T1000 (cell line): ENCODE measurements around the gene SORCS2.

Experiments
- DNase-seq: peaks from one replicate; lab custom pipeline; 2025; ENCODE audit warnings: mixed read lengths; lab: John Stamatoyannopoulos, UW

The SORCS2 gene

GRCh38 chr4:7510066-7510465, 317.7 kb downstream of the SORCS2 start:
- DNase-seq: no peak

GRCh38 chr4:7510538-7510937, 318.2 kb downstream of the SORCS2 start:
- no peak for DNase-seq

GRCh38 chr4:7511525-7511924, 319.2 kb downstream of the SORCS2 start:
- DNase-seq: no peak

GRCh38 chr4:7512428-7512827, 320.1 kb downstream of the SORCS2 start:
- no peak for DNase-seq

- no peak for DNase-seq
Observed at GRCh38 chr4:7512946-7513345, 320.6 kb downstream of the SORCS2 start.

- peak; percentile 41 for DNase-seq
Observed at GRCh38 chr4:7513671-7514070, 321.3 kb downstream of the SORCS2 start.

GRCh38 chr4:7514281-7514680, 321.9 kb downstream of the SORCS2 start:
- no peak for DNase-seq

- no peak for DNase-seq
Observed at GRCh38 chr4:7514789-7515188, 322.5 kb downstream of the SORCS2 start.

GRCh38 chr4:7515390-7515902, 323.1 kb downstream of the SORCS2 start:
- DNase-seq: no peak

GRCh38 chr4:7516096-7516772, 323.9 kb downstream of the SORCS2 start:
- no peak for DNase-seq

- DNase-seq: no peak
Observed at GRCh38 chr4:7516773-7517144, 324.4 kb downstream of the SORCS2 start.

- DNase-seq: no peak
Observed at GRCh38 chr4:7518871-7519637, 326.7 kb downstream of the SORCS2 start.

- no peak for DNase-seq
Observed at GRCh38 chr4:7519638-7520376, 327.5 kb downstream of the SORCS2 start.

GRCh38 chr4:7521666-7522065, 329.3 kb downstream of the SORCS2 start:
- no peak for DNase-seq

GRCh38 chr4:7522452-7523220, 330.3 kb downstream of the SORCS2 start:
- DNase-seq: no peak

- DNase-seq: no peak
Observed at GRCh38 chr4:7523526-7523925, 331.2 kb downstream of the SORCS2 start.

GRCh38 chr4:7524064-7524682, 331.8 kb downstream of the SORCS2 start:
- DNase-seq: no peak

- no peak for DNase-seq
Observed at GRCh38 chr4:7524843-7525242, 332.5 kb downstream of the SORCS2 start.

- DNase-seq: no peak
Observed at GRCh38 chr4:7526491-7526890, 334.2 kb downstream of the SORCS2 start.

GRCh38 chr4:7526929-7527535, 334.7 kb downstream of the SORCS2 start:
- no peak for DNase-seq
